HCT116 (cell line): ENCODE results near the gene RAI1.

ENCODE experiments used
- CTCF ChIP-seq, 3 experiments: fragments of 200-600 bp in 1 of 3; sonication (generic) in 1 of 3; IDR thresholded peaks in 2 of 3; conservative IDR thresholded peaks in 1 of 3; 2 replicates each; pipeline ENCODE4 v1.5.1; 2012 to 2017; ENCODE audit warnings: low read depth in 2 of 3, low read length in 2 of 3, antibody characterized with exemption in 1 of 3, borderline replicate concordance in 1 of 3, control low read depth in 1 of 3, mild to moderate bottlenecking in 1 of 3, mixed read lengths in 1 of 3, mixed run types in 1 of 3, moderate library complexity in 1 of 3; ENCODE audit not compliant: insufficient read depth in 1 of 3
- EGR1 ChIP-seq: IDR thresholded peaks from 2 replicates; pipeline ENCODE4 v1.6.1; 2012; ENCODE audit warnings: low read depth
- FOSL1 ChIP-seq: IDR thresholded peaks from 2 replicates; pipeline ENCODE4 v1.6.1; 2012; ENCODE audit warnings: low read depth
- MAX ChIP-seq: IDR thresholded peaks from 2 replicates; pipeline ENCODE4 v1.6.1; 2012
- POLR2A ChIP-seq: IDR thresholded peaks from 2 replicates; pipeline ENCODE4 v1.7.0; 2011; ENCODE audit warnings: borderline replicate concordance; ENCODE audit not compliant: insufficient read depth, insufficient read length; ENCODE audit errors: extremely low read depth
- RAD21 ChIP-seq: IDR thresholded peaks from 2 replicates; pipeline ENCODE4 v1.6.1; 2012; ENCODE audit warnings: low read depth, mild to moderate bottlenecking
- SP1 ChIP-seq: IDR thresholded peaks from 2 replicates; pipeline ENCODE4 v1.6.1; 2012; ENCODE audit warnings: low read depth
- SRF ChIP-seq: IDR thresholded peaks from 2 replicates; pipeline ENCODE4 v1.6.1; 2012; ENCODE audit warnings: low read depth
- YY1 ChIP-seq: IDR thresholded peaks from 2 replicates; pipeline ENCODE4 v1.6.1; 2011; ENCODE audit warnings: low read length, low read depth, moderate library complexity, mild to moderate bottlenecking; ENCODE audit not compliant: insufficient replicate concordance; ENCODE audit errors: extremely low read depth
- ZNF274 ChIP-seq: fragments of 200-500 bp; sonication (Bioruptor generic); IDR thresholded peaks from 2 replicates; pipeline ENCODE4 v1.6.1; 2014; ENCODE audit warnings: mild to moderate bottlenecking, low read depth, low read length, inconsistent platforms

GRCh38 chr17:17790637-17791464, 109.6 kb downstream of the RAI1 start:
- TF ChIP-seq FOSL1 (no peak), POLR2A (no peak), SP1 (no peak), EGR1 (no peak), ZNF274 (no peak), CTCF (IDR thresholded peaks at IDR 0.05 in 2 of 3, conservative IDR thresholded peaks at IDR 0.05 in 1 of 3; ENCODE audit: borderline replicate concordance in 1 of 3, insufficient read depth in 1 of 3, low read depth in 2 of 3, low read length in 2 of 3) (no peak), YY1 (no peak), RAD21 (no peak), MAX (no peak), SRF (no peak)
